ENCODE results near the gene NFE2L2.

DNA sequence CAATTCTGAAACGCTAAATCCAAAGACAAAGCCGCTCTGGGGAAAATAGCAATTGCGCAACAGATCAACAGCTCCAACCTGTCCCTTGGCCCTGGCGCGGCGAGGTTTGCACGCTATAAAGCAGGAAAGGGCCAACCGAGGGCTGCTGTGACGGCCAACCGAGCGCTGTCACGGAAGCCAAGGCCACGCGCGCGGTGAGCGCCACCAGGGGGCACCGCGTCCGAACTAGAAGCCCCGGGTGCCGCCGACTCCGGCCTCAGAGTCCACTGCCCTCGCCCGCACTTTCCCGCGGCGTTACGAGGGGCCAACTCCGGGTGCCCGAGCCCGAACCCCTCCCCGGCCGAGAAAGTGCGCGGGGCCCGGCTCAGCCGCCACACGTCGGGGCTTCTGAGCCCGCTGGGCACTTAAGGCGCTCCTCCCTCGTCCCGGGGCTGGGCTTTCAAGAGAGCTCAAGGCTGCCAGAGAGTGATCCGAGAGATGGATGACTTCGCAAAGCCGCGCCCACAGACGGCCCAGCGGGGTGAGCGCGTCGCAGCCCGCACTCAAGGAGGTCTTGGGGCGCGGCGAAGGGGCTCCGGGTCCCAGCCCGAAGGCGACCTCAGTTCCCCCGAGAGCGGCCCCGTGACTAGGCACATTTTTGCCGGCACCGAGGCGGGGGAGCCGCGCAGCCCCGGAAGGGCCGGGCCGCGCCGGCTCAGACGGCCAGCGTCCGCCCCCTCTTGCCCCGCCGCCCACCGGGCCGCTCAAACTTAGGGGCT lies 897 bp downstream of the NFE2L2 start:
- TF ChIP-seq ZNF274 (IDR thresholded peaks at IDR 0.05; ENCODE audit: low read depth, low read length) (no peak), YY1 (IDR thresholded peaks at IDR 0.05; ENCODE audit: insufficient read depth, insufficient read length) (no peak), SUZ12 (IDR thresholded peaks at IDR 0.05; ENCODE audit: extremely low read depth, insufficient read depth, insufficient read length) (no peak)
